Pancreas (tissue), 10 donors: ENCODE measurements around the gene NPB. TPM values are rescaled to one million over a fixed set of nuclear protein-coding genes. Genes with fewer than 3 reads are reported as not detected.
A peak's percentile ranks its signal among the peaks of the same experiment; 100 is the strongest.

Experiments
- ATAC-seq, 4 donors: fragments of 200-7000 bp; cut with Tn5 transposase; one replicate each; pipeline versions ENCODE4 v1.8.0 to v1.9.1; 2020; ENCODE audit warnings: mild to moderate bottlenecking in 4 of 4, moderate library complexity in 4 of 4
- DNase-seq, 6 donors: peaks; one replicate each; pipeline ENCODE4 v3.0.0-alpha.2; 2020
- FAIRE-seq: peaks from 2 replicates; lab custom pipeline; 2012; peaks lifted over from hg19 to GRCh38; lab: Jason Lieb, UNC
- H3K27ac ChIP-seq, 4 donors: fragments of 200-600 bp; sonication (generic); 1 replicate in 3 of 4; 2 replicates in 1 of 4; pipeline versions ENCODE4 v1.5.0 to v1.8.0; 2020
- H3K27me3 ChIP-seq, 4 donors: fragments of 200-600 bp; one replicate each; pipeline ENCODE4 v1.8.0; 2021
- H3K36me3 ChIP-seq, 3 donors: fragments of 200-600 bp; sonication (generic) in 1 of 3; one replicate each; pipeline versions ENCODE4 v1.5.0 to v1.8.0; 2020 to 2021
- H3K4me1 ChIP-seq, 3 donors: fragments of 200-600 bp; one replicate each; pipeline ENCODE4 v1.8.0; 2021
- H3K4me3 ChIP-seq, 4 donors: fragments of 200-600 bp; sonication (generic) in 2 of 4; one replicate each; pipeline versions ENCODE4 v1.5.0 to v1.8.0; 2020 to 2021
- H3K9me3 ChIP-seq, 4 donors: fragments of 200-600 bp; one replicate each; pipeline ENCODE4 v1.8.0; 2021
- CTCF ChIP-seq, 4 donors: fragments of 200-600 bp; sonication (generic) in 3 of 4; IDR thresholded peaks; one replicate each; pipeline versions ENCODE4 v1.5.0 to v1.8.0; 2021; ENCODE audit warnings: antibody characterized with exemption in 4 of 4
- WGBS, 2 donors: extraction: QIAGEN DNeasy Blood & Tissue Kit; methylation state at CpG; one replicate each; pipeline ENCODE4 v1.1.7; 2013; 5-methylcytosine and 5-hydroxymethylcytosine counted together
- intact Hi-C, 3 donors: fragments of 100-400 bp; cut with DNase I; formaldehyde crosslinking; loops; one replicate each; pipeline versions ENCODE4 v1.11.1 to v1.14.2; 2022
- polyA plus RNA-seq, 2 donors: library from polyadenylated mRNA; stranded (reverse); fragments of 200-250 nt; gene quantifications; one replicate each; pipeline ENCODE4 v1.2.3, GENCODE V29; 2013
- total RNA-seq, 6 donors: library from RNA; stranded (reverse); fragmentation: NEBNext Ultra II Directional in 4 of 6; extraction: Animal tissue kit (Norgen Biotek cat#: 25700) in 4 of 6; gene quantifications; one replicate each; pipeline versions ENCODE4 v1.2.1 to v1.2.4, GENCODE V29; 2021 to 2023
- donor health status: healthy with polysubstance abuse.
- donor health status: DM: no; HTN: no; CAD: no; lungs with moderate emphysema.
- donor health status: DM: no; HTN: no; CAD: no.
- donor health status: control.
- donor health status: control.
- donor health status: Bipolar disorder and iron deficiency.
- donor health status: DM: yes; HTN: yes; CAD: no.
- donor health status: DM: no; HTN: no; CAD: no.
- donor health status: DM: no; HTN: no; CAD: no.
- donor health status: DM: yes; HTN: yes; CAD: no.

Gene NPB
- total and polyA plus RNA-seq, 8 donors: 0.19 to 0.62 (median 0.37) TPM; not detected in 2

- H3K36me3 ChIP-seq: no peaks in the 10 kb centered on the region
- DNase-seq (peak in 2 of 6 donors; percentile 37 to 68), FAIRE-seq (no peak), ATAC-seq (no peak)
- H3K4me1 ChIP-seq: peaks cover 0 to 9% (median 3%) of the 10 kb centered on the region in 3 donors
- no peak overlapping the region for H3K4me3 ChIP-seq
- WGBS, 2 donors: 71 to 76% methylated on average over 9 of the region's 9 CpGs
- TF ChIP-seq CTCF (IDR thresholded peaks at IDR 0.05): no peak
- H3K27ac ChIP-seq: no peak overlapping the region
- no peaks in the 10 kb centered on the region for H3K9me3 ChIP-seq
- no peaks in the 10 kb centered on the region for H3K27me3 ChIP-seq
- intact Hi-C loops: no loop called here
These were observed 30.4 kb downstream of the NPB start for GRCh38 chr17:81932333-81932983.

DNA sequence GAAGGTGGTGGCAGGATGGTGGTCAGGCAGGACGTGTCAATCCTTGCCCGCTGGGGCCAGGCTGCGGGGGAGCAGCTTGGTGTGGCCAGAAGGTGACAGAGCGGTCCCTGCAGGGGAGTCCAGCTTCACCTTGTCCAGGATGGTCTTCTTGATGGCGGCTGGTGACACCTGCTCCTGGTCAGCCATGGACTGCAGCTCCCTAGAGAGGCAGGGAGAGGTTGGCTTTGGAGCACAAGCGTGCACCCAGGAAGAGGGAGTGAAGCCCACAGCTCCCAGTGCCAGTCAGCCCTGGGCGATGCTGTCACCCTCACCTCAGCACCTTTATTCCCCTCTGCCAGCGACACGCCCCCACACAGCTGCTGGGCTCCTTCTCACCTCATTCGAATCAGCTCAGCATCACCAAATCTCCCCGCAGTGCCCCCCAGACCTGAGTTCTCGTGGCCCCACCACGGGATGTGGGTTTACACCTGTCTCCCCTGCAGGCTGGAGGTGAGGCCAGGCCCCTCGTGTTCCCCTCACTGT is 31.2 kb downstream of the NPB start:
- DNase-seq: peak in 2 of 6 donors; percentile 42 to 66
- Histone ChIP-seq H3K9me3 (no peaks in the 10 kb centered on the region), H3K4me1 (peaks cover 0 to 9% (median 3%) of the 10 kb centered on the region in 3 donors), H3K27ac (no peak overlapping the region), H3K36me3 (no peaks in the 10 kb centered on the region), H3K4me3 (no peak overlapping the region), H3K27me3 (no peaks in the 10 kb centered on the region)
- no peak for TF ChIP-seq CTCF (IDR thresholded peaks at IDR 0.05)
- WGBS, 2 donors: 84 to 91% methylated on average over 14 of the region's 14 CpGs
- ATAC-seq: no peak
- FAIRE-seq: no peak
- intact Hi-C loops: no loop called here

DNA sequence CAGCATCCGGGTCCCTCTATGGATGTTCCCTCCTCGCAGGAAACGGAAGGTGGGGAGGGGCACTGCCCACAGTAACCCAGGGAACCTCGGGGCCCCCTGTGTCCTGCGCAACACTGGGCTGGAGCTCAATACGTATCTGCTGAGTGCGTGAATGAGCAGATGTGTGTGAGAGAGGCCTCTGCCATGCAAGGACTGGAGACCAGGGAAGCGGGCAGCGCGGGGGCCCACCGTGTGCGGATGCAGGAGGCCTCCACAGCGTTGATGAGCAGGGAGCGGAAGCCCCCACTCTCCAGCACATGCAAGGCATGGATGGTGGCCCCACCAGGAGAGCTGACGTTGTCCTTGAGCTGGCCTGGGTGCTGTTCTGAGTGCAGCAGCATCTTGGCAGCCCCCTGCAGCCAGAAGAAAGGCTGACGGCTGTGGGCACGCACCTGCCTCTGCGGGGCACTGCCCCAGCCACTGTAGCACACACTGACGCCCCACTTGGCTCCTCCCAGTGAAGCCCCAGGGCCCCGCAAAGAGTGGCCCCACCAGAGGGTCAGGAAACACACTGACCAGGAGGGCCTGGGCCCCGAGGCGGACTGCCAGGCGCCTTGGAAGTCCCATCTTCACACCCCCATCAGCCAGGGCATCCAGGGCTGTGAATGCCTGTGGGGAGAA is 32.2 kb downstream of the NPB start:
- H3K36me3 ChIP-seq: no peaks in the 10 kb centered on the region
- TF ChIP-seq CTCF (IDR thresholded peaks at IDR 0.05): no peak
- intact Hi-C loops: no loop called here
- FAIRE-seq (no peak), ATAC-seq (no peak), DNase-seq (peak in 2 of 6 donors; percentile 36 to 72)
- H3K27me3 ChIP-seq: no peaks in the 10 kb centered on the region
- no peak overlapping the region for H3K27ac ChIP-seq
- WGBS, 2 donors: 77 to 78% methylated on average over 23 of the region's 23 CpGs
- H3K9me3 ChIP-seq: no peaks in the 10 kb centered on the region
- H3K4me3 ChIP-seq: no peak overlapping the region
- H3K4me1 ChIP-seq: peaks cover 0 to 5% (median 3%) of the 10 kb centered on the region in 3 donors

DNA sequence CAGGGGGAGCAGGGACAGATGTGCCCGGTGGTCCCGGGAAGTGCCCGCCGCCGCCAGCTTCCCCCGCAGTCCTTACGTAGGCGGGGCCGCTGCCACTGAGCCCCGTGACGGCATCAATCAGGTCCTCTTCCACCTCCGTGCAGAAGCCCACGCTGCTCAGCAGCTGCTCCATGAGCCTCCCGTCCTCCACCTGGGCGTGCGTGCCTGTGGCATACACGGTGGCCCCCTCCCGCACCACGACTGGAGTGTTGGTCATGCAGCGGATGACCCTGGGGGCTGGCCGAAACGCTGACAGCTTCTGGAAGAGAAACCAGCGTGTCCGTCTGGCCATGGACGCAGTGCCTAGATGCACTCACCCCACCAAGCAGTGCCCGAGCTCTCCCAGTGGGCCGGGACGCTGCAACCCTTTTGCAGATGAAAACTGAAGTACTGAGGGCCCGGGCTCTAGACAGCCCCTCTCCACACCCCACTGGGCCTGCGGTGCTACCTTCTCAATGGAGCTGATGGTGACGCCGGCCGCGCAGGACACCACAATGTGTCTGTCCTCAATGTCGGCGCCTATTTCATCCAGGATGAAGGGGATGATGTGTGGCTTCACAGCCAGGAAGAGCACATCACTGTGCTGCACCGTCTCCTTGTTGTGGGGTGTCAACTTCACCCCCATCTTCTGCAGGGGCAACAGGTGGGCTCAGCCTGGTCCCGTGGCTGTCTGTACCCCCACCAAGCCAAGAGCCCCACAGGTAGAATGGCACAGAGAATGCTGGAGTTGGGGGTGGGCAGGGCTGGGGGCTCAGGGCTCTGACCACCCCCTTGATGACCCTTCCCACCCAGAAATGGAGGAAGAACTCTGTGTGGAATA is 33.0 kb downstream of the NPB start:
- Histone ChIP-seq H3K4me3 (peak overlapping the region in 1 of 4 donors; percentile 68), H3K4me1 (peaks cover 0 to 5% (median 3%) of the 10 kb centered on the region in 3 donors), H3K27me3 (no peaks in the 10 kb centered on the region), H3K9me3 (no peaks in the 10 kb centered on the region), H3K36me3 (no peaks in the 10 kb centered on the region), H3K27ac (no peak overlapping the region)
- 87 to 89% methylated on average over 38 of the region's 38 CpGs for WGBS, 2 donors
- FAIRE-seq: no peak
- no peak for TF ChIP-seq CTCF (IDR thresholded peaks at IDR 0.05)
- DNase-seq: peak in 4 of 6 donors; percentile 31 to 75 (median 47)
- no peak for ATAC-seq
- intact Hi-C loops: no loop called here
